Suppressor macrophage (primary cell): ENCODE data around the gene CORO2A.
"Not testable (repeated sequence)": the region's sequence is repeated elsewhere in the genome, so short reads cannot be mapped to it uniquely, and the experiment has no call there.

Experiments
- DNase-seq, 4 experiments: peaks; one replicate each; pipeline ENCODE4 v3.0.0-alpha.2; 2020 to 2022

CORO2A gene

GRCh38 chr9:98191181-98191608, 1.2 kb downstream of the CORO2A start:
- no peak for DNase-seq

GRCh38 chr9:98190757-98191105, 1.7 kb downstream of the CORO2A start:
- DNase-seq = no peak

- no peak for DNase-seq
Observed at GRCh38 chr9:98189412-98189811, 3.0 kb downstream of the CORO2A start.

DNA sequence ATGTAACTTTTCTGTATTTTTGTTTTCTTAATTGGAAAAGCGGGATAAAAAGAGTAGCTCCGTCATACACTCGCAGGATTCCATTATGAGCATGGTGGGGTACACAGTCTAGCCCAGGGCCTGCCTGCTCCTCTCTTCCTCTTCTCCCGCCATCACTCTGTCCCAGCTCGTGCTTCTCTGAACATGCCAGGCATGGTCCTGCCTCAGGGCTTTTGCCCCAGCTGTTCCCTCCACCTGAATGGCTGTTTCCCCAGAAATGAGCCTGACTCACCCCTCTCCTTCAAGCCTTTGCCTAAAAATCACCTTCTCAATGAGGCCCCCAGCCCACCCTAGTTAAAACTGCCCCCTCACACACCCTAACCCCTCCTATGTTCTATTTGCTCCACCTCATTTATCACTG, 4.5 kb downstream of the CORO2A start:
- no peak for DNase-seq

GRCh38 chr9:98186236-98186635, 6.2 kb downstream of the CORO2A start:
- no peak for DNase-seq

GRCh38 chr9:98185611-98186171, 6.7 kb downstream of the CORO2A start:
- DNase-seq = no peak

DNA sequence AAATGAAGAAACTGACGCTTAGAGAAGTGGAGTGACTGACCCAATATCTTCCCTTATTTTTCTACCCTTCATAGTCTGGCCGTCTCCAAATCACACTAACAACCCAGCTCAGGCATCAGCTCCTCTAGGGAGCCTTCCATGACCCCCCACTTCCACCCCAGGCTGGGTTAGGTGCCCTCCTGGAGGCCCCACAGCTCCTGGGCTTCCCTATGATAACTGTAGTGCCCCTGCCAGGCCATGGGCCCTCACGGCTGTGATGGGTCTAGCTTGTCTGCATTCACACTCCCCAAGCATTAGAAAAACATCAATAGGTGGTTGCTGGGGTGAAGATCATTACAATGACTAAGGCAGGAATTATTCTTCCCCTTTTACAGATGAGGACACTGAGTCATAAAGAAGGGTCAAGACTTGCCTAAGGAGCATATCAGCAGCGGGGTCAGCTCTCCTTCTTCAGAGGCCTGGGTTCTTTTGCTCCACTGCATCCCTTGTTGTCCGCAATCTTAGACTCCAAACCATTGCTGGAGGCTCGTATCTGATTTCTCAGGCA, 7.3 kb downstream of the CORO2A start:
- peak in 1 of 4 experiments; percentile 24 for DNase-seq

DNA sequence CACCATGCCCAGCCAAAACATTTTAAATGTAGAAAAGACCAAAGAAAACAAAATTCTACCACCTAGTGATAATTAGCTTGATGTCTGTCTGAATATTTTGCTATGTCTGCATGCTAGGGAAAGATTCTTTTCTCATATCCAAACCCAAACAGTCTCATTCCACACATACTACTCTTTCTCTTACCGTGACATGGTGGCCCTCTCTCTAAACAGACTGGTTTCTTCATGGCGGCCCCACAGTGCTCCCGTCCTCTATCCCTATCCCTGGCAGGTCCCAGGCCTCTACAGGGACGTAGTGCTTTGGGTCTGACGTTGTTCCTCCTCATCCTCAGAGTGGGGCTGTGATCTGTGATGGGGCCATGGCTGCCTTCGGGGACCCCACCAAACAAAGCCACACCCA, 8.1 kb downstream of the CORO2A start:
- DNase-seq = no peak

DNA sequence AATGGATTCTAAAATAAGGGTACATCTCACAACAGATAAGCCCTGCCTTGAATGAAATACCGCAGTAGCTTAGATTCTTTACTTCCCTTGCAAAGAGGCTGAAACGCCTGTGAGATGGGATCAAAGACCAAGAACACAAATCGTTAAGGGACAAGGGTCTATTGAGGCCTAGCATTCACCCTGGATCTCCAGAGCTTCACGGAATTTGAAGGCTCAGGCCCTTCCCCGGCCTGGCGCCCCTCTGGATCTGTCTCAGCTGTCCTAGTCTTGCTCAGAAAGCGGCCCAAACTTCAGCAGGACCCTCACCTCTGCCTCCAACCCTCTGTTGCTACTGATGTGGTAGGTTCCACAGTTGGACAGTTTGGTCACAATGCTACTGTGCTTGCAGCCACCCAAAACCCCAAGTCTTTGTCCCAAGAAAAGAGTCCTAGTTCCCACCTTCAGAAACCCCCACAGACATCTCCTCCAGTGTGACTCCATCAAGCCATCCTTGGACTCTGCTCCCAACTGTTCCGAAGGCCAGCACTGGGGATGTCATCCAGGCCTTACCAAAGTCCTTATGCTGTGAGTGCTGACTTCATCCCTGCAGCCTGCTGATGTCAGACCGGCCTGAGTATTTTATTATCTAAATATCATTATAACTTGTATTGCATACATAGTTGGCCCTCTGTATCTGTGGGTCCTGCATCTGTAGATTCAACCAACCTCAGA, 9.4 kb downstream of the CORO2A start:
- no peak for DNase-seq

DNA sequence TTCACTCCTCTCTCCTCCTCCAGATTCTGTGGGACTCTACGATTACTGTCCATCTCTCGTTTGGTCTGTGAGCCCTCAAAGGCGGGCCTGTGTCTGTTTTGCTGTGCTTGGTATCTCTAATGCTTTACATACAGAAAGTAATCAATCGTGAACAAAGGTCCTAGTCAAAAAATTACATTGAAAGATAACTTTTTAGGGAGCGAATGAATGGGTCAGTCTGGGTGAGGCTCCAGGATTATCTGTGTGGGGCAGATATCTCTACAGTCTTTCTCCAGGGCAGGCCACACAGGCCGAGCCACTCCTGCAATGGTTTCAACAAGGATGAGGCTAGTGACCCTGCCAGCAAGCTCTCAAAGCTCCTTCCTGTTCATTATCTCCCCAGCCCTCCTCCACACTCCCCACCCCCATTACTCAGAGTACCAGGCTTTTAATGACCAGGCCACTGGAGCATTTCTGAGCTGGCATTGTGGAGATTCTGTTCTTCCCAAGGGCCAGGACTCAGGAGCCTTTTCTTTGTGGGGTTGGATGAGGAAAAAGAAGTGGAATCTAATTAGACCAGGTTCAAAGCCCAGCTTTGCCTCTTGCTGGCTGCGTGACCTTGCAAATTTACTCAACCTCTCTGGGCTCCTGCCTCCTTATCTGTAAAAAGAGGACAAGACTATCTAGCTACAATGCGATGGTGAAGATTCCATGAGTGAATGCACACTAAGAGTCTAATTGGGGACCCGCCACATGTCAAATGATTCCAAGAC, 10.2 kb downstream of the CORO2A start:
- DNase-seq = no peak

GRCh38 chr9:98181746-98182068, 10.7 kb downstream of the CORO2A start:
- no peak for DNase-seq

GRCh38 chr9:98180996-98181395, 11.4 kb downstream of the CORO2A start:
- DNase-seq = no peak

DNA sequence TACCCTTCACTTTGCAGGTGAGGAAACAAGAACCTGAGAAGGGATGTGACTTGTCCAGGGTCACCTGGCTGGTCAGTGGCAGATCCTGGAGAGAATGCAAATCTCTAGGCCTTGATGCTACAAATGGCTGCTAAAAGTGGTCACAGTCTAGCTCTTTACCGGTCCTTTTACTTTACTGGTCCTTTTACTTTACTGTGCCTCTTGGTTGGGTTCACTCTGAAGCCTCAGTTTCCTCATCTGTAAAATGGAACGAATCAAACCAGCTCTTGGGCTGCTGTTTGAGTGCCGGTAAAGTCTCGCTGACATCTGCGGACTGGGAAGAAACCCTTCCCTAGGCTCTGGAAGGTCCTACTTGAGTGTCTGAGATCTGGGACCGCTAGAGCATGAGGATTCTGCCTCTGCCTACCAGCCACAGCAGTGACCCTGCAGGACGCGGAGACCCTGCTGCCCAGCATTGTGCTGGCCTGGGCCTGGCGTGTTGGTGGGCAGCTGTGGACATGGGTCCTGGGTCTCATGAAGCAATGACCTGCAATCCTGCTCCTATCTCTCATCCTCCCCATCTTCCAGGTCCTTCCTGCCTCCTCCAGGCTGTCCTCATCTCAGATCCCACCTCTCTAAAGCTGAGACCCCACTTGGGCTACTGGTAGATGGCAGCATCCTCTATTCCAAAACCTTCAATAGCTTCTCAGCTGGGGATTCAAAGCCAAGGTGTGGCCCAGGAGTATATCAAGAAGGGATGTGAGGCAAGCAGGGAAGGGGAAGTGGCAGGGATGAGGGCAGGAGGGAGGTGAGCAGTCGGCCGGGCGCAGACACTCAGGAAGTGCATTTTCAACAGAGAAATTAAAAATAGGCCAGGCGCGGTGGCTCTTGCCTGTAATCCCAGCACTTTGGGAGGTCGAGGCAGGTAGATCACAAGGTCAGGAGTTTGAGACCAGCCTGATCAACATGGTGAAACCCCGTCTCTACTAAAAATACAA, 13.3 kb downstream of the CORO2A start:
- no peak for DNase-seq

DNA sequence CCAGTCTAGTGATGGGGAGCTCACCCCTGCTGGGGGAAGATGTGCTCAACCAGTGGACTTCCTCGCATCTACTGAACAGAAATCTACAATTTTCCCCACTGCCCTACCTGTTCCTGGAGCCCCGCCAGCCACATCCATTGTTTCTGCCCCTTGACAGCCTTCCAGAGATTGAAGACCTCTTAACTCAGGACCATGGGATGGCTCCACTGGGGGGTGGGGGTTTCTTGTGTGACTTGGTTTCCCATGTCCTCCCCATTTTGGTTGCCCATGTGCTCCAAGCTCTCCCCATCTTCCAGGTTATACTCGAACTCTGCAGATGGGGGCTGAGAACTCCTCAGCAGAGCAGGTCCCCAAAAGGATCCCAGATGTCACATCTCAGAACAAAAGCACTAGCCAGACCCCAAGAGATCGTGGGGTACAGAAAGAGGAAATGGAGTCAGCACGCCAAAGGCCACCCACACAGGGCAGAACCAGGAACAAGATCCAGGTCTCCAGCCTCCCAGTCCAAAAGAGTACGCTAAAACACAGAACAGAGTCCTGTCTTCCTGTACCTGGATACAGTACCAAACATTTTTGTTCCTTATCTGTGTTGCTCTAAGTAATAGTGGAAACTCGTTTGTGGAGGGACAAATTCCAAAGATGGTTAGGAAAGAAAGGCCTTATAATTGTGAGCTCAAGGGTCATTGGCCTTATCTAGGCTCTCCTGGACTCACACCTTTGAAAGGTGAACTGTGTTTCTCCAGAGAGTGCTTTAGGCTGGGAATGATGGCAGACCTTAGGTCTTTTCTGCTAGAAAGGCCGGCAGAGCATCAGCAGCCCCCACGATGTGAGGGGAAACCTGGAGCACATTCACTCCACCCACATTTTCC, 15.8 kb downstream of the CORO2A start:
- peak in 3 of 4 experiments; percentile 46 to 59 (median 49) for DNase-seq

- no peak for DNase-seq
Observed at GRCh38 chr9:98175762-98176161, 16.7 kb downstream of the CORO2A start.

GRCh38 chr9:98175028-98175569, 17.3 kb downstream of the CORO2A start:
- no peak for DNase-seq

GRCh38 chr9:98174502-98174918, 17.9 kb downstream of the CORO2A start:
- not testable (repeated sequence) for DNase-seq

- DNase-seq = no peak
Observed at GRCh38 chr9:98173181-98173580, 19.3 kb downstream of the CORO2A start.

- no peak for DNase-seq
Observed at GRCh38 chr9:98172604-98173003, 19.8 kb downstream of the CORO2A start.

DNA sequence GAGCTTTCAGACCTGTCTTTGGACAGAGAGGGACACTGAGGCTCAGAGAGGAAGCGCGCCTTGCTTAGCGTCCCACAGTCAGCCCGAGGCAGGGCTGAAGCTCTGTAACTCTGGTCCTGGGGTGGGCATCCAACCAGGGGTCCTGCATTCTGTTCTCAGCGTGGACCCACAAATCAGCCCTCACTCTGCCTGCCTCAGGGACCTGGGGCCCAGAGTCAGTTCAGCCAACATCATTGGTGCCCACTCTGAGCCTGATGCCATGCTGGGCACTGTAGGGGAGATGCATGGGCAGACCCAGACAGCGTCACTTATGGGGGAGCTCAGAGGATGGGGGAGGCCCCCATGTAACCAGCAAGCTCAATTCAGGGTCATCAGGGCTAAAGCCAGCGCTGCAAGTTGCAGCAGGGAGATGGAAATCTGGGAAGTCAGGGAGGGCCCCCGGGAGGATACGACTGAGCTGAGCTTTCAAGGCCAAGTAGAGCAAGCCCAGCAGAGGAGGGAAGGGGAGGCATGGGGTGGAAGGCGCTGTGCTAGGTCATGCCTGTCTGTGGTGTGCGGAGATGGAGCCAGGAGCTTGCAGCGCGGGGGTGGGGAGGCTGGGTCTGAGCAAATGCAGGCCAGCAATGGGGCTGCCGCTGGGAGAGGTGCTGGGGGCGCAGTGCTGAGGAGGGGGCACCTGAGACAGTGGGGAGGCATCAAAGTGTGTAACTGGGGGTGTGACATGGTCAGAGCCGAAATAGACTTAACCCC, 21.1 kb downstream of the CORO2A start:
- DNase-seq = no peak
